HG03521 (cell line): ENCODE data around the gene TOM1L2.
"Not testable (repeated sequence)": the region's sequence is repeated elsewhere in the genome, so short reads cannot be mapped to it uniquely, and the experiment has no call there.

Experiments used
- ATAC-seq: cut with Tn5 transposase; IDR thresholded peaks from one replicate; pipeline ENCODE4 v1.9.1; 2021; ENCODE audit warnings: mild to moderate bottlenecking, moderate library complexity; ENCODE audit not compliant: unreplicated experiment

Gene TOM1L2

GRCh38 chr17:17995887-17996286 is 23.7 kb upstream of the TOM1L2 start:
- not testable (repeated sequence) for ATAC-seq

DNA sequence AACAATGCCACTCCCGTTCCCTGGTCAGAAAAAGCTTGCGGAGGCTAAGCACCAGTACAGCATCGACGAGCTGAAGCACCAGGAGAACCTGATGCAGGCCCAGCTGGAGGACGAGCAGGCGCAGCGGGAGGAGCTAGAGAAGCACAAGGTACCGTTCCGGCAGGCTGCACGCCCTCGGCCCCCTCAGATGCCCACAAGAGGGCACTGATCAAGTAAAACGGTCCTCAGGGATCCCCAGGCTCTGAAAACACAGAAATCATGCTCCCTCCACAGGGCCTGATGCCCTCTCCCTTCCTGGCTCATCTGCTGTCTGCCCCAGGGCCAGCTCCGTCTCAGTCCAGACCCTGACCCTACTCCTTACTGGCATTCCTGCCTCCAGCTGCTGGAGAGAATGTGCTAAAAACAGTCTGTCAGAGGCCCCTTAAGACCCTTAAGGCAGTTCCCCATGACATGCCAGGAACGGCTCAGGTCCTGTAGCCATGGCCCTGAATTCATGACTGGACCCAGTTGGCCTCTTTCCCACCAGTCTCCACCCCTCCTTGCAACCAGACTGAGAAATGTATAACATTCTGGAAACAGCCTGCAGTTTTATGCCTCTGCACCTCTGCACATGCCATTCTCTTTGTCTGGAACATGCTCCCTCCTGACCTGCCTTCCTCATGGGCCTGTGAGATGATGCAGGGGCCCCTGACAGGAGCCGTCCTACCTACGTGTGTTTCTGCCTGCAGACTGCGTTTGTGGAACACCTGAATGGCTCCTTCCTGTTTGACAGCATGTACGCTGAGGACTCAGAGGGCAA is 22.3 kb upstream of the TOM1L2 start:
- ATAC-seq, result no peak

DNA sequence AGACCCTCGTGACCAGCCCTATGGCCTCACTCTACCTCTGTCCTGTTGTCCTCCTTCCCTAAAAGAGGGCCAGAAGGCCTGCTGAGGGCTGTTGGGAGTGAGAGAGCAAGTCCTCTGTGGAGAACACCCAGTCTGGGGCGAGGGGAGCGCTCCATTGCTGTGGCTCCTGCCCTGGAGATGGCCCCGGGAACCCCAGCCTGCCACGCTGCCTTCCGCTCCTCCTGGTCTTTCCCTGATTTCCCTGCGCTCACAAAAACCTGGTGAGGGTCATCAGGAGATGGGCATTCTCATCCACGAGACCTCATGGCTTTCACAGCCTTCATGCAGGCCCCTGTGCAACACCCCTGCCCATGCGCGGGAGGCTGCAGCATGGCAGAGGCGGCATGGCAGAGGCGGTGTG is 21.7 kb upstream of the TOM1L2 start:
- ATAC-seq, result no peak

- no peak for ATAC-seq
These were observed 21.2 kb upstream of the TOM1L2 start for GRCh38 chr17:17993366-17993765.

- ATAC-seq, result no peak
These were observed 18.1 kb upstream of the TOM1L2 start for GRCh38 chr17:17990282-17990681.

- no peak for ATAC-seq
These were observed 17.4 kb upstream of the TOM1L2 start for GRCh38 chr17:17989618-17990017.

- no peak for ATAC-seq
These were observed 16.9 kb upstream of the TOM1L2 start for GRCh38 chr17:17989081-17989480.

DNA sequence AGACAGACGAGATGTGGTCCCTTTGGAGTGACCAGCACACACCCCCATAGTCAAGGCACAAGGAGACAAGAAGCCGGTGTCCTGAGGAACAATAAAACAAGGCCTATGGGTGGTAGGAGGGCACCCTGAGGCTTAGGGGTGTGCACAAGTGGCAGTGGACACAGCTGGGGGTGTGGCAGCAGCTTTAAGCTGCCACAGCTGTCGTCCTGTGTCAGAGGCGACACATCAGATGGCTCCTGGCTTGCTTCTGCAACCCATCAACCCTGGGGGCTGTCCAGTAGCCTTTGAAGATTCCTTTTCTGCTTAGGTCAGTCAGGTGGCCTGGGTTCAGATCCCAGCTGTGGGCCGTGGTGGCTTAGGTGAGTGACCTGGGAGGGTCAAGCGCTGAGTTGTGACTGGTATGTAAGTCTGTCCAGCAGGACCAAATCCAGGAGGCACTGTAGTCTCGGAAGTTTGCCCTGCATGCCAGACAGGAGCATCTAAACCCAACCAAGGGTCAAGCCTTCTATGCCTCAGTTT is 16.3 kb upstream of the TOM1L2 start:
- no peak for ATAC-seq

DNA sequence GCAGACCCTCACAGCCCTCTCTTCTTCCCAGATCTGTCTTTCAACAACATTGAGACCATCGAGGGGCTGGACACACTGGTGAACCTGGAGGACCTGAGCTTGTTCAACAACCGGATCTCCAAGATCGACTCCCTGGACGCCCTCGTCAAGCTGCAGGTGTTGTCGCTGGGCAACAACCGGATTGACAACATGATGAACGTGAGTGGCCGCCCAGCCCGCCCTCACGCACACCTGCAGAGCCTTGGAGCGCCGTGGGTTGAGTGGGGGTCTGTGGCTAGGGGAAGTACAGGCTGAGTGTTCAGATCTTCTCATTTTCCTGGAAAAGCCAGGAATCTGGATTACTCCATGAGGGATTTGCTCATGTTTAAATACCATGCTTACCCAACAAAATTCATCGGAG is 15.7 kb upstream of the TOM1L2 start:
- ATAC-seq, result no peak

DNA sequence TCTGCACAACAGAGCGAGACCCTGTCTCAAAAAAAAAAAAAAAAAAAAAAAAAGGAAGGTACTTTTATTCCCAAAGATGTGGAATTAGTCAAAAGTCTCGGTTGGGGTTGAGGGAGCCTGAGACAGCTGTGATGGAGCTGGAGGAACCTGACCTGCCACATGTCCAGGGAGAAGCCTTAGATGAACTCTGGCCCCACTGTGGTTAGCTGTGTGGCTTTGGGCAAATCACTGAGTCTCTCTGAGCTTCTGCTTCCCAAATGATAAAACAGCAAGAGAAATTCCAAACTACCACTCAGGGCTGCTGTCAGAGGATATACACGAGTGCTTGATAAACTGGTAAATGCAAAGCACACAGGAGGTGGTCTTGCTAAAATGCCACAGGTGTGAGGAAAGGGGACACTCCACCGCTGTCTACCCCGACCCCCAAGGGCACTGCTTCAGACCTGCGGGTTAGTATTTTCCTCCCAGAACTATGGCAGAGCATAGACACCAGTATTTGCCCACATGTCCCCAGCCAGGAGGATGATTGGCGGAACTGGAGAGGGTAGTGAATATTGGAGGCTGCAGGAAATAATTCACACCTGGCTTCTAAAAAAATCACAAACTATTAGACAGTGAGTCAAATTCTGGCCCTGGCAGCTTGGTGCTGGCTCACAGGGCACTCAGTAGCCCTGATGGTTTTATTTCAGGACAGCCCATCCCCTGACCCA is 15.1 kb upstream of the TOM1L2 start:
- no peak for ATAC-seq

GRCh38 chr17:17985555-17985954 is 13.4 kb upstream of the TOM1L2 start:
- ATAC-seq, result no peak

- no peak for ATAC-seq
These were observed 13.0 kb upstream of the TOM1L2 start for GRCh38 chr17:17985153-17985552.

DNA sequence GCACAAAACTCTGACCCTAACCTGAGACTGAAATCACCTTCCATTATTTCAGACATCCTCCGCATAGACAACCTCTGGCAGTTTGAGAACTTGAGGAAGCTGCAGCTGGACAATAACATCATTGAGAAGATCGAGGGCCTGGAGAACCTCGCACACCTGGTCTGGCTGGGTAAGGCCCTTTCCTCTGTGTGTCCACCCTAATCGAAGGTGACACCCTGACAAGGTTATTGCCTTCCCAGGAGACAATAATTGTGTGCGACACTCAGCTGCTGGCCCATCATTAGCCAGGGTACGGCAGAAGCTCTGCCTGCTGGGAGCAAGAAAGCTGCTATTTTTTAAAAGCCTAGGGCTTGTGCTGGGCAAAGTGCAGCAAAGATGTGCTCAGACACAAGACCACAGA is 11.6 kb upstream of the TOM1L2 start:
- no peak for ATAC-seq

DNA sequence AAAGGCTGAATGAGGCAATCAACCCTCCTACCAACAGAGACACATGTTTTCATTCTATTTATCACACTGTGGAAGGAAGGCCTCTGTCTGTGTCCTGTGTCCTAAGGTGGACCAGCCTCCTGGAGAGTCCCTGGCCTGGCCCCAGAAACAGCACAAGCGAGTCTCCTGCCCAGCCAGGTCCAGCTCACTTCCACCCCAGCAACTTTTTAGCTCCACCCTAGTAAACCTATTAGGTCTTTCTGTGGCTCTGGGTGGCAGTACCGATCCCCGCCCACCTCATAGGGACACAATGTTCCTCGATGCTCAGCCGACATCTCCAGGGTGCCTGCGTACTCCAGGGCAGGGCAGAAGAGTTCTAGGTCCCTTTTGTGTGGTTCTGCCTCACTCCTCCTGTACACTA is 11.2 kb upstream of the TOM1L2 start:
- ATAC-seq, result no peak

- no peak for ATAC-seq
These were observed 10.6 kb upstream of the TOM1L2 start for GRCh38 chr17:17982801-17983200.

DNA sequence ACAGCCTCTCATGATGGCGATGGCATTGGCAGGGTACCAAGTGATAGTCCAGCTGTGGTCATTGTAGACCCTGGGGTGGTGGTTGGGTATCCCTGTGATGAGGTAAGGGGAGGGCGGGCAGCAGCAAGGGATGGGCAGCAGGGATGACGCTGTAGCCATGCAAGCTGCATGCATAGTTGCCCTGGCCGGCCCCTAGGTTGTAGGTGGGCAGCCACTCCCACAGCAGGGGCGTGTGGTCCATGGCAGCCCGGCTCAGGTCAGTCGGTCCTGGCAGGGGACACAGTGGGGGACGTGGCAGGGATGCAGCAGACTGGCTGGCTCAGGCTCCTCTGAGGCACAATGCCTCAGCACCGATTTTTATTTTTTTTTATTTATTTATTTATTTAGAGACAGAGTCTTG is 9.1 kb upstream of the TOM1L2 start:
- ATAC-seq, result no peak

DNA sequence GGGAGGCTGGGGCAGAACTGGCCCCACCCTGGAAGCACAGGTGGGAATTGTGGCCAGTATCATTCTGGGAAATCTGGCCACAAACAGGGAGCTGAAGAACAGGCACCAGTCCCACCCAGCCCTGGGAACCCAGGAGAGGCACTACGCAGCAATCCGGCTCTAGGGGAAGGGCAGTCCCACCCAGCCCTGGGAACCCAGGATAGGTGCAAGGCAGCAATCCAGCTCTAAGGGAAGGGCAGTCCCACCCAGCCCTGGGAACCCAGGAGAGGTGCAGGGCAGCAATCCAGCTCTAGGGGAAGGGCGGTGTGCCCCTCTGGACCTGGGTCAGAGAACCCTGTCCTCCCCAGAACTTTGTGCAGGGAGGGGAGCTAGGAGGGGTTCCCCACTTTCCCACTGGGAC is 7.6 kb upstream of the TOM1L2 start:
- ATAC-seq, result no peak

DNA sequence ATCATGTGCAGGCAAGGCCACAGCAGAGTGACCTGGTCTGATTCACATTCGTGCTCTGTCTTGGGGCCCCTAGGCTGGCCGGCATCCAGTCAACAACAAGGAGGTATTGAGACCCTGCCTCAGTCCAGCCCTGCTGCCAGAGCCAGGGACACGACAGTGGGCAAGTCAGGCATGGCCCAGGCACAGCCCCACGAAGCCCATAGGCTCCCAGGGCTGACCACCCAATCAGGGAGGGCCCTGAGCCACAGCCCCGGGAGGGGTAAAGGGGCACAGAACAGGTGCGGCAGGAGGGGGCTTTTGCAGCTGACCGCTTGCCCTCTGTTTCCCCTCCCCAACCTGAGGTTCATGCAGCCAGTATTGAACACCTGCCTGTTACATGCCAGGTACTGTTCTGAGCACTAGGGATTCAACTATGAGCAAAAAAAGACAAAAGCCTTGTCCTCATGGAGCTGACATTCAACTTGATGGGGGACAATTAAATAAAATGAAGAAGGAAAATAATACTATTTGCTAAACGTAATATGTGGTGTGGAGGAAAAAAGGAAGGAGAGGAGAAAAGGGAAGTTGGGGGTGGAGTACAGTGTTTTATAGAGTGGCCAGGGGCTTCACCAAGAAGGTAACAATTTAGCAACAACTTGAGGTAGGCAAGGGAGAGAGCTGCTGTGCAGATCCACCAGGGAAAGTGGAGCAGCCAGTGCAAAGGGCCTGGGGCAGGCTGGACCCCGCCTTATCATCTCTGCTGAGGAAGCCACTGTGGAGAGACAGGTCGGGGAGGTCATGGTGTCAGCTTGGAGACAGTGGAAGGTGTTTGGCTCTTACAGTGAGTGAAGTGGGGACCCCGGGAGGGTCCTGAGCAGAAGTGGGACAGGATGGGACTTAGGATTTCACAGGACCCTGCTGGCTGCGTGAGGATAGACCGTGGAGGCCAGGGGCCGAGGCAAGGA is 6.6 kb upstream of the TOM1L2 start:
- ATAC-seq, result no peak

DNA sequence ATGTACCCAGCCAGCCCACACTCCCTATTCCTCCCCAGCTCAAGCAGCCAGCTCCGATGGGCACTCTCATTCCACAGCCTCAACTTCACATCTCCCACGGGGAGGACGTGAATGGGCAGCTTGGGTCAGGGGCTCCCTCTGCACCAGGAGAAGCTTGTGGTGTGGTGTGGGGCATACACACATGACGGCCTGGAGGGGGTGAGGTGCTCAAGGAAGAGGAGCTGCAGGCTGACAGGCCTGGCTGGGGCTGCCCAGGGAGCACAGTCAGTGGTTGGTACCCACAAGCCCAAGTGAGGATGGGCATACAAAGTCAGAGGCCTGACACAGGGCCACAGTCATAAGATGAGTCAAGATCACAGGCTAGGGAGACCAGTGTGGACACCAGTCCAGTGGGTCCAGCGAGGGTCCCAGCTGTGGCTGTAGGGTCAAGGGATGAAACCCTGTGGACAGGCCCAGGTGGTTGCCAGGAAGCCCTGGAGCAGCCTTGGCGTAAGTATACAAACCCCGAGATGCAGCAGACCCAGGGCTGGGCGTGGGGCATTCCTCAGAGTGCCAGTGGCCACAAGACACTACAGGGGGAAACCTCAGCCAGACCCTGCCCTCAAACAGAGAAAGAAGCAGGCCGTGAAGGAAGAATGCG is 4.9 kb upstream of the TOM1L2 start:
- ATAC-seq, result no peak

DNA sequence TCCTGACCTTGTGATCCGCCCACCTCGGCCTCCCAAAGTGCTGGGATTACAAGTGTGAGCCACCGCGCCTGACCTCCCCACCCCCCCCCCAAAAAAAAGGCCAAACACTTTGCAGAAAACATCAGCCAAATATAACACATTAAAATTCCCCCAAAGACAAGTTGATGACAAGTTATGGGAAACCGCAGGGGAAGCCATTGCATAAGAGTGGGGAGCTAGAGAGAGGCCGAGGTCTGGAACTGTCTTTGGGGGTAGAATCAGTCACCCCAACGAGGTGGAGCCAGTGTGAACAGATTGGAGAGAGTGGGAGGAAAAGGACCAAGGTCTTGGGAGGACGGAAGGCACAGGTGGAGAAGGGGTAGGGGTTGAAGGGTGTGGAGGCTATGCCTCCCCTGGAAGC is 3.2 kb upstream of the TOM1L2 start:
- ATAC-seq, result no peak

DNA sequence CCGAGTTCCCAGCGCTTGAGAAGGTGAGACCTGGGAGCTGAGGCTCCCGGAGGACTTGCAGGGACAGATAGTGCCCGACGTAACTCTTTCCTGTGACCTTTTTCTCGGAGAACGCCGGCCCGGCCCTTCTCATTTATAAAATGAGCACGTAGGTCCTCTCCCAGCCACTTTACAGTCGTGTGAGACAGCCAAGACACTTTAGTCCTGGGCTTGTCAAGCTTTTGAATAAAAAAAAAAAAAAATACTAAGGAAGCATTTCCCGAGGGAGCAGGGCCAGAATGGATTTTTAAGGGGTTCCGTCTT is 703 bp upstream of the TOM1L2 start:
- no peak for ATAC-seq
